Skin of body (tissue), 2 donors: ENCODE data around the gene MYL5. TPM values are rescaled to one million over a fixed set of nuclear protein-coding genes. Genes with fewer than 3 reads are reported as not detected.
"Not testable (repeated sequence)": the region's sequence is repeated elsewhere in the genome, so short reads cannot be mapped to it uniquely, and the experiment has no call there.

Experiments used
- DNase-seq: peaks from one replicate; lab custom pipeline; 2025; lab: John Stamatoyannopoulos, UW
- total RNA-seq: library from RNA; depleted of rRNA; stranded (reverse); fragments of >200 nt; gene quantifications from one replicate; pipeline ENCODE4 v1.2.3, GENCODE V29; 2014

The MYL5 gene
- total RNA-seq, 1 donor from 2014 or later = 94.6 TPM

DNA sequence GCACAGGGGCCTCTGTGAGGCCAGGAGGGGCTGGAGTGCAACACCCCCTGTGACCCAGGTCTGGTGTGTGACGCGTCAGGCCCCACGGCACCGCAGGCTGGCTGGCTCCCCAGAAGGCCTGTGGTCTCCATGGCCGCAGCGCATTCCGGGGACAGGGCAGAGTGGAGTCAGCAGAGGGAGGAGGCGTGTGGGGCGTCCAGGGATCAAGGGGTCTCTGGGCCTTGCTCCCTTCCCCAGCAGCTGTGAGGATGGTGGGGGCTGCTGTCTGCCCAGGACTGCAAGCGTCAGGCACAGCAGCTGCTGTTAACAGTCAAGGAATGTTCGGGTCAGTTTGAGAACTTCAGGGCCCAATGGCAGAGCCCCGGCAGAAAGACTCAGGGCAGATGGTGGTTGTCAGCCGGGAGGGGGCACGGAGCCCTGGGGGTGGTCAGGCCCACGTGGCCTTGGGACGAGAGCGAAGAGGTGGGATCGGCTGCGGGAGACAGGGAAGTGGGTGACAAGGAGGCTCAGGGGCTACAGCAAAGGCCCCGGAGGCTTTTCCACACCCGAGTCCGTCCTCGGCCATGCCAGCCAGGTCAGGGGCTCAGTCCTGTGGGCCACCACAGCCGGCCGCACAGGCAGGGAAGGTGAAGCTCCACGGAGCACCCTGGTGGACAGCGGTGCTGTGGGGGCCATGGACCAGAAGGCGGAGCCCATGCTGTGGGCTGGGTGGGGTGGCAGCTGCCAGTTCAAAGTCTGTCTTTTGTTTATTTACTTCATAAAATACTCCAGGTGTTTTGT is 49.6 kb downstream of the MYL5 start:
- no peak for DNase-seq

DNA sequence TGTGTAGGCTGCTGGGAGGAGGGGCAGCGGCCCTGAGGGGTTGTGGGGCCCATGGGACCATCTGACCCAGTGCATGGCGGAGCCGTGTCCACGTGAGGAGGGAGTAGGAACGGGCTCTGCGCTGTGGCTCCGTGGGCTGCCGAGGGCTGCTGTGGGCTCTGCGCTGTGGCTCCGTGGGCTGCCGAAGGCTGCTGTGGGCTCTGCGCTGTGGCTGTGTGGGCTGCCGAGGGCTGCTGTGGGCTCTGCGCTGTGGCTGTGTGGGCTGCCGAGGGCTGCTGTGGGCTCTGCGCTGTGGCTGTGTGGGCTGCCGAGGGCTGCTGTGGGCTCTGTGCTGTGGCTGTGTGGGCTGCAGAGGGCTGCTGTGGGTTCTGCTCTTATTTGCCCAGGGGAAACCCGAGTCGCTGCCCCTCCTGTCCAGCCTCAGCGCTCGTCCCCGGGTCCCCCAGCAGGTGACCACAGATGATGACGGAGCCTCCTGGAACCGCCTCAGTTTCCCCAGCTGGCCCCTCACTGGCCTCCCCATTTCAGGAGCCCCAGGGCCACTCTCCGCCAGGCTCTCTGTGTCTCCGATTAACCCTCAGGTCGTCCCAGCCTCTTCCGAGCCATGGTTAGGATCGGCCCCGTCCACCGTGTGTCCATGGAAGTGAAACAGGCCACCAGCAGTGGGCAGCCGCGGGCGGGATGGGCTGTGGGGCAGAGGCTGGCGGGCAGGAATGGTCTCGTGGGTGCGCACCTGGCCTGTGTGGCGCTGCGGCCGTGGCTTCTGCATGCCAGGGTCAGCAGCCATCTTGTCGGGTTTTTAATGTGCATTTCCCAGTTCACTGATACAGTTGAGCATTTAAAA is 51.3 kb downstream of the MYL5 start:
- DNase-seq = no peak

DNA sequence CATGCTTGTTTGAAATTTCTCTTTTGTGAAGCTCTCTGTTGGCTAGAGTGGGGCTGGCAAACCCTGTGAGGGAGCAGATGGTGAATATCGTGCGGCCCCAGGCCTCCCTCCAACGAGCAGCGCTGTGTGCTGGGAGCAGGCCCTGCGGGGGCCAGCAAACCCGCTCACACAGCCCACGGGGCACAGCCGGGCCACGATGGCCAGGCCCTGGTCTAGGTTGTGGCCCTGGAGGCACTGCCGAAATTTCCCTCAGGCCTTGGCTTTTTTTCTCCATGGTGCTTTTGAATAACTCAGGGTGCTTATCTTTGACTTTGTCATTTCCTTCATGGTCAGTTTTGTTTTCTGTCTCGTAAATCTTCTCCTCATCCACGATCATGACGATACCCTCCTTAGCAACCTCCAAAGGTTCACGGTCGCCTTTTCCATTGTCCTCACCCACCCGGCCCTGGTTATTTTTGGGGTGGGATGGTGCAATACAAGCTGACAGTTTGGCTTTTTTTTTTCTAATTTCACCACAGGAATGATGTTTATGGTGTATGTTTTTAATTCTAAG is 52.0 kb downstream of the MYL5 start:
- no peak for DNase-seq

DNA sequence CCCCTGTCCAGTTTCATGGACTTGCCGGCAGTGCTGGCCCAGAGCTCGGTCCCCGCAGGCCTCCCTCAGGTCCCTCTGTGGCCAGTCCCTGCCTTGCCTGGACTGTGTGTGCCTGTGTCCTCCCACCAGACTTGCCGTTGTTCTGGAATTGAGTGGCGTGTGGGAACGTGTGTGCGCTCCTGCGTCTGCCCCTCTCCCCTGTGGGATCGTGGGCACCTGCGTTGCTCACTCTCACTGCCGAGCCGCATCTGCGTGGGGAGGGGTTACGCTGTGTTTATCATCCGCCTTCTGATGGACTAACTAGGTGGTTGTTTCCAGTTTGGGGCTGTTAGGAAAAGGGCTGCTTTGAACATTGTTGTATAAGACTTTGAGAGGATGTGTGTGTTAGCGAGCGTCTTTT is 52.5 kb downstream of the MYL5 start:
- DNase-seq = no peak

DNA sequence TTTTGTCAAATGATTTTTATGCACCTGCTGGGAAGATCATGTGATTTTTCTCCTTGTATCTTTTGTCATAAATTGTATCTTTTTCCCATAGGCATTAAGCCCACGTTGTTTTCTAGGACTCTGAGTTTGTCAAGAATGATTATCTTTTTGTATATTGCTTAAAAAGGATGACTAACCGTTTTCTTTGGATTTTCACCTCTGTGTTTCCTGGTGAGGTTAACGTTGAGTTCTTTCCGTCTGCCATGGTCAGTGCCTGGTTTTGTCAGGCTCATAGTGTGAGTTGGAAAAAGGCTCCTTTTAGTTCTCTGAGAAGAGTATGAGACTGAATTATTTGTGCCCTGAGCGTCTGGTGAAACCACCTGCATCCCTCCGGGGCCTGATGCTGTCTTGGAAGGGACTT is 53.2 kb downstream of the MYL5 start:
- DNase-seq = no peak

DNA sequence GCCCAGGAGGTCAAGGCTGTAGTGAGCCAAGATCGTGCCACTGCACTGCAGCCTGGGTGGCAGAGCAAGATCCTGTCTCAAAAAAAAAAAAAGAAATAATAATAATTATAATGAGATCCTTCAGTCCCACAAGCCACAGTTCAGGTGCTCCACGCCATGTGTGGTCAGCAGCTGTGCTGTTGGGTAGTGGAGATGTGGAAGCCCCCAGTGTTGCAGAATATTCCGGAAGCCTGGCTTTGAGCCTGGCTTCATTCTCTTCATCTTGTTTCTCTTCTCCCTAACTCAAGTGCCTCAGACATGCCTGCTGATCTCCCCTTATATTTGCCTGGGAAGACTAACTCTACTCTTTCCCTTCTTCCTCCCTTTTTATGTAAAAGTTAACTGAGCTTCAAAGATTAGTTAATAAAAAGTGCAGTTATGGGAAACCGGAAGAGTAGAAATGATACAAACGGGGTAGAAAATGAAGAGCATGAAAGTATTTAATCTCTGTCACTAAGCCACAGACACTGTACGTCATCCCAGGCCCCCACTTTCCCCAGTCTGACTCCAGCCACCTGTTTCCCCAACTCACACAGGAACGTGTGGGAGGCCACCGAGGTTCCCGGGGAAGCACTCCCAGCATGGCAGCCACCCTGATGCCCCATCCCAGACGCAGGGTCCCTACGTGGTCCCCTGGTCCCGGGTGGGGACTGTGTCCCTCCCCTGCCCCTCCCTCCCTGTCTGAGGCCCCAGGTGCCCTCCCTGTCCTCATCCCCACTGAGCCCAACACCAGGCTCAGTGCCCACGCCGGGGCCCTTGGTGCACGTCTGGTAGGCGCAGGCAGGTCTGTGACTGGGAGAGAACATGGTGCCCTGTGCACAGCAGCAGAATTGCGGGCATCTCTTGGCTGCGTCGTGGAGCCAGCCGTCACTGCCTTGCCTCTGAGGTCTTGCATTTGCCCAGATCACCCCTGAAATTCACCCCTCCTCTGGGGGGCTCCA is 55.3 kb downstream of the MYL5 start:
- DNase-seq = no peak

DNA sequence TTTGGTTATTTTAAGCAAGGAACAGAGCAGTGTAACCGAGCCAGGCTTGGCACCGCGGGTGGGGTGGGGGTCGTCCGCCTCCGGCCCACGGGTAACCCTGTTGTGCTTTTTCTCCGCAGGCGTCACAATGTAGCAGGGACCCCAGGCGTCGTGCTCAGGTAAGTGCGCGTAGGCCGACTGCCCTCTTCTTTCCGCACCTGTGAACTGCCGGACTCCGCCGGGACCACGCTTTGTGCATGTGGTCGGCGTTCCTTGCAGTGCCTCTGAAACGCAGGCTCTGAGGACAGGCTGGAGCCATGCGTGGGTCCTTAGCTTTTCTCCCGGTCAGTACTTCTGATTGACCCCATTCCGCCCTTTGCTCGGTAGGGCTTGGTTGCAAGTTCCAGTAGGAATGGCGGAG is 56.2 kb downstream of the MYL5 start:
- no peak for DNase-seq

DNA sequence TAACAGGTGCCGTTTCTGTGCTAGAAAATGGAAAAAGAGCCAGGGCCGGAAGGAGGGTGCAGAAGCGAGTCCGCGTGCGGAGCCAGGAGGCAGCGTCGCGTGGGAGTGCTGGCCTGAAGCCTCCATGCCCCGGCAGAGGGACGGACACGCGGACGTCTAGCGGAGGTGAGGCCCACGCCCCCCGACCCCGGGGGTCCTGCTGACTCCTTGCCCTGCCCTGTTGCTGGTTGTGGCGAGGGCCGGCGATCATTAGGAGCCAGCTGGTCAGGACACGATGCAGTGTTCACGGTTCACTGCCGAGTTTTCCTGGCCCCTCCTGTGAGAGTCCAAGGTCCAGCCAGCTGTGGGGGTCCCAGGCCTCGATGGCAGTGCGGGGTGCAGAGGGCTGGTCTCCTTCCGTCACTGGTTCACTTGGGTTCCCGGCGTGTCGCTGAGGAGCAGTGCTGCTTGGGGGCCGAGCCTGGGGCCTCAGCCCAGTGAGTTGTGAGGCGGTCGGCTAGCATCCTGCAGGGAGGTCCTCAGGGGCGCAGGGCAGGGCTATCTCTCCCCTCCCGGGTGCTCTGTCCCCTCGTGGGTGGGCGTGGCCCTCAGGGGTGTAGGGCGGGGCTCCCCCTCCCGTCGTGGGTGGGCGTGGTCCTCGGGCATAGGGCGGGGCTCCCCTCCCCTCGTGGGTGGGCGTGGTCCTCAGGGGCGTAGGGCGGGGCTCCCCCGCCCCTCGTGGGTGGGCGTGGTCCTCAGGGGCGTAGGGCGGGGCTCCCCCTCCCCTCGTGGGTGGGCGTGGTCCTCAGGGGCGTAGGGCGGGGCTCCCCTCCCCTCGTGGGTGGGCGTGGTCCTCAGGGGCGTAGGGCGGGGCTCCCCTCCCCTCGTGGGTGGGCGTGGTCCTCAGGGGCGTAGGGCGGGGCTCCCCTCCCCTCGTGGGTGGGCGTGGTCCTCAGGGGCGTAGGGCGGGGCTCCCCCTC is 56.9 kb downstream of the MYL5 start:
- not testable (repeated sequence) for DNase-seq

Other genes starting within 250 kb of the MYL5 start
- 30.3 TPM for gene ZNF721, start 175.4 kb upstream of the MYL5 start, total RNA-seq
- gene PIGG, start 175.3 kb upstream of the MYL5 start, total RNA-seq = 38.9 TPM
- 0.30 TPM for gene TMEM271, start 98.2 kb upstream of the MYL5 start, total RNA-seq
- gene PDE6B, start 49.0 kb upstream of the MYL5 start, total RNA-seq = 5.5 TPM
- 178 TPM for gene ATP5ME, start 266 bp upstream of the MYL5 start, total RNA-seq
- 3.2 TPM for gene SLC49A3, start 14.6 kb downstream of the MYL5 start, total RNA-seq
- gene PCGF3, start 31.3 kb downstream of the MYL5 start, total RNA-seq = 43.7 TPM
- 0.30 TPM for gene CPLX1, start 151.6 kb downstream of the MYL5 start, total RNA-seq